H7 (cell line): Measurements from ENCODE around the gene RND2. TPM values are rescaled to one million over a fixed set of nuclear protein-coding genes. Genes with fewer than 3 reads are reported as not detected.

Experiments
- DNase-seq: peaks from one replicate; pipeline ENCODE4 v3.0.0; 2012
- H3K27me3 ChIP-seq: 2 replicates; pipeline ENCODE4 v1.6.0; 2011; ENCODE audit warnings: mild to moderate bottlenecking, low read length; ENCODE audit not compliant: control insufficient read depth, insufficient read depth
- H3K36me3 ChIP-seq: replicated peaks from 2 replicates; pipeline ENCODE4 v1.5.1; 2011; ENCODE audit warnings: low read length; ENCODE audit not compliant: control insufficient read depth, insufficient read depth
- H3K4me3 ChIP-seq: 2 replicates; pipeline ENCODE4 v1.5.1; 2011; ENCODE audit warnings: low read depth, mild to moderate bottlenecking, control low read depth, low read length, moderate library complexity; ENCODE audit not compliant: insufficient read depth
- total RNA-seq: library from RNA; depleted of rRNA; stranded (reverse); fragments of >200 nt; shearing (Covaris generic); gene quantifications from 2 replicates; pipeline ENCODE4 v1.2.3, GENCODE V29; 2014

Gene RND2
- total RNA-seq, 1 experiment from 2014 or later: 25.9 TPM

- Histone ChIP-seq H3K36me3 (peaks cover 17% of the 10 kb centered on the region), H3K27me3 (no peaks in the 10 kb centered on the region), H3K4me3 (no peak overlapping the region)
- no peak for DNase-seq
Observed at GRCh38 chr17:43016216-43016615, 8.8 kb upstream of the RND2 start.

GRCh38 chr17:43018008-43018853 is 6.8 kb upstream of the RND2 start:
- H3K4me3 ChIP-seq: no peak overlapping the region
- peak; percentile 52 for DNase-seq
- H3K36me3 ChIP-seq: peaks cover 17% of the 10 kb centered on the region
- H3K27me3 ChIP-seq: no peaks in the 10 kb centered on the region

DNA sequence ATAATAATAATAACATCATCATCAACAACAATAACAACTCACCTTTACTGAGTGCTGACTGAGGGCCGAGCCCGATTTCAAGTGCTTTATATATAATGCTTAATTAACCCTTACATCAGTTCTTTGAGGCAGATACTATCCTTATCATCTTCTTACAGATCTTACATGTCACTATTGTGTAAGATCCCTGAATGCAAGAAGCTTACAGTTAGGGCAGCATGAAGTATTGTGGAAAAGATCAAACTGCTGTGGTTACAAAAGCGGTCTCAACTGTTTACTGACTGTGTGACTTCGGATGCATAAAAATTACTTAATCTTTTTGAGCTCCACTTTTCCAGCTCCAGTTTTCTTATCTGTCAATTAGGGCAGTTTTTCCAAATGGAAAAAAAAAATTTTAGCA is 6.1 kb upstream of the RND2 start:
- Histone ChIP-seq H3K36me3 (peaks cover 17% of the 10 kb centered on the region), H3K4me3 (no peak overlapping the region), H3K27me3 (no peaks in the 10 kb centered on the region)
- no peak for DNase-seq

DNA sequence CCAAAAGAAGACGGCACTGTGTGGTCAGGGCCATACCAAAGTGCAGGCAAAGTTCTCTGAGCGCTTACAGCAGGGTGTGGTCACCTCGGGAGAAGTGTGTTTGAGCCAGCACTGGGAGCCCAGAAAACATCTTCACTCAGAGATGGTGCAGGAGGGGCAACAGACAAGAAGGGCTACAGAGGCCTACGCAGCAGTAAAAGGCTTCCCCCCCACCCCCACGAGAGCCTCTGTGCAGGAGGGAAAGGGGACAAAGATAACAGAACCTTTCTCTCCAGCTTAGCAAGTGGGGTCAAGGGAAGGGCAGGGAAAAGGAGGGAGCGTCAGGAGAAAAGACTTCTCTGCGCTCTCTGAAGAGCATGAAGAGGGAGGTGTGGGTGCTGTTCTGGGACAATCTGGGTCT is 5.6 kb upstream of the RND2 start:
- DNase-seq: no peak
- Histone ChIP-seq H3K27me3 (no peaks in the 10 kb centered on the region), H3K4me3 (no peak overlapping the region), H3K36me3 (peaks cover 17% of the 10 kb centered on the region)

GRCh38 chr17:43020030-43020621 is 4.9 kb upstream of the RND2 start:
- Histone ChIP-seq H3K36me3 (peaks cover 17% of the 10 kb centered on the region), H3K27me3 (no peaks in the 10 kb centered on the region), H3K4me3 (no peak overlapping the region)
- peak; percentile 42 for DNase-seq

DNA sequence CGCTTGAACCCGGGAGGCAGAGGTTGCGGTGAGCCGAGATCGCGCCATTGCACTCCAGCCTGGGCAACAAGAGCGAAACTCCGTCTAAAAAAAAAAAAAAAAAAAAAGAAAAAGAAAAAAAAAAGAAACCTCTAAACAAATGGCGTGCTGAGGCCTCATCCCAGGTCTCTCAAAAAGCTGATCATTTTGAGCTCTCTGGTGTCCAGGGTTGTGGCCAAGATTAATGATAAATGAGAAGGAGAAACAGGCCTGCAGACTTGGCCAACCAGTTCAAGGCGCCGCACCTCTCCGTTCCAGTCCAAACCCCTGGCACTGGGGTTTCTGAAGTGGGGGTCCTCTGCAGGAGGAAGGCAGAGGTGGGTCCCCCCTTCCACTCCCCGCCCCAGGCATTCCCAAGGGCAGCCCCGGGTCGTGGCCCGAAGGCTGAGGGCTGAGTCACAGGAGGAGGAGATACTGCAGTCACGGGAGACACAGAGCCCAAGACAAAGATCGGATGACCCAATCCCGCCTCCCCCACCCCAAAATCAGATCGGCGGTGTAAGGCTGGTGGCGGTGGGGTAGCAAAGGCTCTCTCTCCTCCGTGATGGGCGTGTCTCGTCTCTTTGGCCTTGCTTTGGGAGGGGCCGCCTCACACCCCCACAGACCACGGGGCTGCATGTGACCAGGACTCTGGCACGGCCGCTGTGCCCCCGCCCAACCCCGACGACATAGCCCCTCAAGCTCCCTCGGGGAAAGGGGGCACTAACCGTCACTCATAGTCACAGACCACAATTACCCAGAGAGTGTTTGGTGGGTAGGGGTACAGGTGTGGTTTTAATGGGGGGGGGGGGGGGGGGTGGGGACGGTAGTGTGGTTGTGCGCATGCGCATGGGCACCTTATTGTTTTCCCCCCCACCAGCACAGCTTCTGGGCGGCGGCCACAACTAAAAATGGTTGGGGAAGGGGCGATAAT is 4.0 kb upstream of the RND2 start:
- Histone ChIP-seq H3K36me3 (peaks cover 15% of the 10 kb centered on the region), H3K27me3 (no peaks in the 10 kb centered on the region), H3K4me3 (peak overlapping the region; percentile 98)
- DNase-seq: peak; percentile 93

- Histone ChIP-seq H3K27me3 (no peaks in the 10 kb centered on the region), H3K36me3 (peaks cover 12% of the 10 kb centered on the region), H3K4me3 (peak within 1 kb of the TSS; percentile 98)
- DNase-seq: peak; percentile 96
Observed at GRCh38 chr17:43021741-43022512, 3.1 kb upstream of the RND2 start, which contains the start of gene VAT1. VAT1 (minus strand) TSS chr17:43022385; CDS start chr17:43022322, 63 bp downstream.

DNA sequence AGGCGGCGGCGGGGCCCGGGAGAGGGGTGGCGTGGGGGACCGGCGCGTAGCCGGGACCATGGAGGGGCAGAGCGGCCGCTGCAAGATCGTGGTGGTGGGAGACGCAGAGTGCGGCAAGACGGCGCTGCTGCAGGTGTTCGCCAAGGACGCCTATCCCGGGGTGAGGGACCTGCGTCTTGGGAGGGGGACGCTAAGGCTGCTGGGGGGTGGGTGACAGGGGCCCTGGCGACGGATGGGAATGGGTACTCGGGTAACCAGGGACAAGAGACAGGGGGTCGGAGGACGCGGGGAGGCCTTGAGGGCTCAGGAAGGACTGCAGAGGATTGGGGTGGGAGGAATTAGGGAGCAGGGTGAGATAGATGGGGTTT is 243 bp downstream of the RND2 start:
- no peak for DNase-seq
- Histone ChIP-seq H3K36me3 (peaks cover 4% of the 10 kb centered on the region), H3K4me3 (peak overlapping the region; percentile 73), H3K27me3 (no peaks in the 10 kb centered on the region)

DNA sequence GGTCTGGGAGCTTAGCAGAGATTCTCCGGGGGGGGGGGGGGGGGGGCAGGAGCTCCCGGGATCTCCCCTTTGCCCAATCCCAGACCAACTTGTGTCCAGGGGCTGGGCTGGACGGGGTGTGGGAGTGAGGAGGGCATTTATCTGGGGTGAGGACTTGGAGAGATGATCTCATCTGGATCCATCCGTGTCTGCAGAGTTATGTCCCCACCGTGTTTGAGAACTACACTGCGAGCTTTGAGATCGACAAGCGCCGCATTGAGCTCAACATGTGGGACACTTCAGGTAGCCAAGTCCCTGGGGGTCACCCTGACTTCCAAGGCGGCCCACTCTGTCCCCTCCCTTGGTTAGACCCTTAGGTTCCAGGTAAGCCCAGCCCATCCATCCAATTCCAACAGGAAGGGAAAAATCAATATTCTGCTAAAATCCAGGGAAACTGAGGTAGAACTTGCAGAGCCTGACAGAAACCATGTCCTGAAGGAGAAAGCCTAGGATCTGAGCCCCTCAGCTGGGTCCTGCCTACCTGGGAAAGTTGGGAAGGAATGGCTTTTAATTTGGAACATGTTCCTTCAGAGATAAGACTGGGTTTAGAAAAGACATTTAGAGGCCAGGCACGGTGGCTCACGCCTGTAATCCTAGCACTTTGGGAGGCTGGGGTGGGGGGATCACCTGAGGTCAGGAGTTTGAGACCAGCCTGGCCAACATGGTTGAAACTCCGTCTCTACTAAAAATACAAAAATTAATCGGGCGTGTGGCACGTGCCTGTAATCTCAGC is 921 bp downstream of the RND2 start:
- peak overlapping the region; percentile 73 for H3K4me3 ChIP-seq
- H3K36me3 ChIP-seq: peaks cover 4% of the 10 kb centered on the region

GRCh38 chr17:43026595-43026994 is 1.6 kb downstream of the RND2 start:
- Histone ChIP-seq H3K27me3 (no peaks in the 10 kb centered on the region), H3K36me3 (peaks cover 4% of the 10 kb centered on the region), H3K4me3 (no peak overlapping the region)
- peak; percentile 12 for DNase-seq

More for the DNA sequence above, 921 bp downstream of the RND2 start:
- H3K27me3 ChIP-seq: no peaks in the 10 kb centered on the region
- peak; percentile 14 for DNase-seq

GRCh38 chr17:43027091-43028032 is 2.3 kb downstream of the RND2 start:
- no peak overlapping the region for H3K4me3 ChIP-seq

DNA sequence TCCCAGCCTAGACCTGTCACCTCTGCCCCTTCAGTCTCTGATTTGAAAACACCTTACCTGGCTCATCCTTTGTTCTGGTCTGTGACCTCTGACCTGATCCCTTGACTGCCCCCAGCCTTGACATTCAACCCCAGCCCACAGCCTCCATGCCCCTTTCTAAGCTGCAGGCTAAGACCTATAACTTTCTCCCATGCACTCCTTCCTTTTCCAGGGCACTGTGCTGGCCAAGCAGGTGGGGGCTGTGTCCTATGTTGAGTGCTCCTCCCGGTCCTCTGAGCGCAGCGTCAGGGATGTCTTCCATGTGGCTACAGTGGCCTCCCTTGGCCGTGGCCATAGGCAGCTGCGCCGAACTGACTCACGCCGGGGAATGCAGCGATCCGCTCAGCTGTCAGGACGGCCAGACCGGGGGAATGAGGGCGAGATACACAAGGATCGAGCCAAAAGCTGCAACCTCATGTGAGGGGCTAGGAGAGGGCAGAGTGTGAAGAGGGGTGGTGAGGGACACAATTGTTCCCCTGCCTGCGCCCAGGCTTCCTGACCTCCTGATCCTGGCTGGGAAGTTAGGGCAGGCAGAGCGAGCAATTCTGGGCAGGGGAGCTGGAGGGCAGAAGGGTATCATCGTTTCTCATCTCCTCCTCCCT is 3.3 kb downstream of the RND2 start:
- Histone ChIP-seq H3K36me3 (peaks cover 4% of the 10 kb centered on the region), H3K4me3 (no peak overlapping the region), H3K27me3 (no peaks in the 10 kb centered on the region)
- DNase-seq: peak; percentile 26

More at GRCh38 chr17:43027091-43028032, 2.3 kb downstream of the RND2 start:
- Histone ChIP-seq H3K36me3 (peaks cover 4% of the 10 kb centered on the region), H3K27me3 (no peaks in the 10 kb centered on the region)
- DNase-seq: peak; percentile 82
